ENCODE measurements around the gene GBE1.

GBE1 gene

GRCh38 chr3:81695302-81695701 lies 66.1 kb downstream of the GBE1 start:
- DNase-seq = no peak

GRCh38 chr3:81694662-81695061 lies 66.8 kb downstream of the GBE1 start:
- DNase-seq = no peak

- DNase-seq = peak; percentile 40
Observed at GRCh38 chr3:81692766-81693165, 68.7 kb downstream of the GBE1 start.

- DNase-seq = no peak
Observed at GRCh38 chr3:81689617-81690016, 71.8 kb downstream of the GBE1 start.

GRCh38 chr3:81684751-81685395 lies 76.6 kb downstream of the GBE1 start:
- DNase-seq = peak; percentile 35

GRCh38 chr3:81676706-81677456 lies 84.6 kb downstream of the GBE1 start:
- no peak for DNase-seq

GRCh38 chr3:81674690-81675089 lies 86.8 kb downstream of the GBE1 start:
- DNase-seq = no peak

- no peak for DNase-seq
Observed at GRCh38 chr3:81668283-81668682, 93.2 kb downstream of the GBE1 start.

GRCh38 chr3:81666502-81667121 lies 94.8 kb downstream of the GBE1 start:
- DNase-seq = peak; percentile 34

- DNase-seq = no peak
Observed at GRCh38 chr3:81663114-81663513, 98.3 kb downstream of the GBE1 start.

GRCh38 chr3:81660036-81660435 lies 101.4 kb downstream of the GBE1 start:
- DNase-seq = no peak

- no peak for DNase-seq
Observed at GRCh38 chr3:81658322-81658997, 103.0 kb downstream of the GBE1 start.

- peak; percentile 13 for DNase-seq
Observed at GRCh38 chr3:81651139-81651538, 110.3 kb downstream of the GBE1 start.

GRCh38 chr3:81650187-81650586 lies 111.3 kb downstream of the GBE1 start:
- DNase-seq = no peak

GRCh38 chr3:81645248-81645647 lies 116.2 kb downstream of the GBE1 start:
- DNase-seq = no peak

- DNase-seq = peak; percentile 53
Observed at GRCh38 chr3:81643721-81644120, 117.7 kb downstream of the GBE1 start.

GRCh38 chr3:81638480-81638879 lies 123.0 kb downstream of the GBE1 start:
- DNase-seq = no peak

- no peak for DNase-seq
Observed at GRCh38 chr3:81632659-81633058, 128.8 kb downstream of the GBE1 start.

GRCh38 chr3:81624756-81625155 lies 136.7 kb downstream of the GBE1 start:
- no peak for DNase-seq

GRCh38 chr3:81622395-81622794 lies 139.1 kb downstream of the GBE1 start:
- DNase-seq = peak; percentile 31

- no peak for DNase-seq
Observed at GRCh38 chr3:81621277-81621676, 140.2 kb downstream of the GBE1 start.

- no peak for DNase-seq
Observed at GRCh38 chr3:81620849-81621248, 140.6 kb downstream of the GBE1 start.

- no peak for DNase-seq
Observed at GRCh38 chr3:81612768-81613167, 148.7 kb downstream of the GBE1 start.

GRCh38 chr3:81602781-81603180 lies 158.7 kb downstream of the GBE1 start:
- DNase-seq = peak; percentile 57

All from fibroblast of upper back skin (primary cell).